ENCODE results near the gene CATSPERE. TPM values are rescaled to one million over a fixed set of nuclear protein-coding genes. Genes with fewer than 3 reads are reported as not detected.

CATSPERE gene
- total and polyA plus RNA-seq, 10 of the 15 experiments (the other 5 are each of a cell fraction or from before 2014, with no cell fraction given) = 0.04 to 0.24 (median 0.17) TPM; not detected in 3

DNA sequence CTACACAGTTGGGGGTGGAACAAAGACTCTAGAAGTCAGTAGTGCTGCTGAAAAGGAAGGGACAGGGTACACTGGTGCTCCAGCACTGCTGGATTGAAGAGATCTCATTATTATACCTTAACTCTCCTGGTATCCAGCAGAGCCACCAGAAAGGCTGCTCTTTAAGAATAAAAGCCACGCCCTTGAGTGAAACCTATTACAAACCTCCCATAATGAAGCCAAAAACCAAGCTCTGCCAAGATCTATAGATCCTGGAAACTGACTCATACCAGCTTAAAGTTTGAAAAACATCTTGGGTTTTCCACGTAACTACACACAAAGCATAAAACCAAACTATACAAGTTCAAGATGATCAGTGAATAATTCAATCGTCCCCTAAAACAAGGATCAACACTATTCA lies 47.3 kb upstream of the CATSPERE start (continued):
- TF ChIP-seq ZBTB11 (CRISPR knock-in tag; IDR thresholded peaks at IDR 0.05) (no peak), RB1 (IDR thresholded peaks at IDR 0.05; ENCODE audit: borderline replicate concordance) (no peak), ZSCAN29 (IDR thresholded peaks at IDR 0.05) (no peak)

DNA sequence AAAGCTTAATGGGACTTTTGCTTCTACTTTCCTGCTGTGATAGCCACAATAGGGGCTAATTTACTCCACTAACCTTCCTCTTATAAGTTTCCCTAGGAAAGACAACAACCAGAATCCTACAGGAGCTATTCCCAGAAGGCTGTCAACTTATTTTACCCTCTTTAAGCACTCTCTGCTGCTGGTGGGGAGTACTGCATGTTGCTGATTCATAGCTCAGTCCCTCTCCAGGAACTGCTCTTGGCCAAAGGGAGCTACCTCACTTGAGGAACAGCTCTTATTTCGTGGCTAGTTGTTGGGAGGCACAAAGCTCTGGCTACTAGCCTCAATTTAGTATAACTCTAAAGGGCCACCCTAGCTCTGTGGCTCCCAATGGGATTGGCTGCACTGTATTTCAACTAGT lies 46.5 kb upstream of the CATSPERE start:
- SMC1A ChIA-PET (ENCODE audit: uncharacterized antibody, unreplicated experiment) = interaction anchor here (0.6 to 2.0 kb wide), 11 partner anchors 9 to 1903 kb away, joined by 3 to 6 read pairs (median 5); no protein-coding TSS in a partner anchor
- POLR2A ChIA-PET = interaction anchor here (0.6 kb wide), 1 partner anchor 45 kb away, joined by 3 read pairs; no protein-coding TSS in a partner anchor
- TF ChIP-seq MYC (IDR thresholded peaks at IDR 0.05; ENCODE audit: insufficient read depth, insufficient read length, insufficient replicate concordance, low read length, severe bottlenecking) (no peak), MEF2A (IDR thresholded peaks at IDR 0.05; ENCODE audit: insufficient read depth, low read depth, low read length) (no peak), BMI1 (IDR thresholded peaks at IDR 0.05; ENCODE audit: borderline replicate concordance) (no peak), NR2F1 (conservative IDR thresholded peaks at IDR 0.05) (no peak), RFX5 (IDR thresholded peaks at IDR 0.05; ENCODE audit: low read depth, low read length) (no peak), POLR2AphosphoS5 (IDR thresholded peaks at IDR 0.05; ENCODE audit: low read length) (no peak), EED (IDR thresholded peaks at IDR 0.05; ENCODE audit: low read depth) (no peak), JUNB (IDR thresholded peaks at IDR 0.05) (no peak), ATF3 (IDR thresholded peaks at IDR 0.05; ENCODE audit: borderline replicate concordance, extremely low read depth, low read depth, low read length) (no peak), RBBP5 (conservative IDR thresholded peaks at IDR 0.05) (no peak), CTCF (IDR thresholded peaks at IDR 0.05 in 2 of 3, conservative IDR thresholded peaks at IDR 0.05 in 1 of 3; ENCODE audit: control insufficient read depth in 2 of 3, extremely low read depth in 1 of 3, insufficient read depth in 1 of 3, low read depth in 3 of 3, low read length in 3 of 3) (no peak), FOS (IDR thresholded peaks at IDR 0.05; ENCODE audit: borderline replicate concordance, extremely low read depth, insufficient read length) (no peak), ZNF207 (IDR thresholded peaks at IDR 0.05; ENCODE audit: borderline replicate concordance) (no peak)
- TF ChIP-seq, protein P1, sequence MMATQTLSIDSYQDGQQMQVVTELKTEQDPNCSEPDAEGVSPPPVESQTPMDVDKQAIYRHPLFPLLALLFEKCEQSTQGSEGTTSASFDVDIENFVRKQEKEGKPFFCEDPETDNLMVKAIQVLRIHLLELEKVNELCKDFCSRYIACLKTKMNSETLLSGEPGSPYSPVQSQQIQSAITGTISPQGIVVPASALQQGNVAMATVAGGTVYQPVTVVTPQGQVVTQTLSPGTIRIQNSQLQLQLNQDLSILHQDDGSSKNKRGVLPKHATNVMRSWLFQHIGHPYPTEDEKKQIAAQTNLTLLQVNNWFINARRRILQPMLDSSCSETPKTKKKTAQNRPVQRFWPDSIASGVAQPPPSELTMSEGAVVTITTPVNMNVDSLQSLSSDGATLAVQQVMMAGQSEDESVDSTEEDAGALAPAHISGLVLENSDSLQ (IDR thresholded peaks at IDR 0.05) = no peak

More for the DNA sequence above, 46.5 kb upstream of the CATSPERE start:
- H3K27me3 ChIP-seq (replicated peaks in 1 of 2; ENCODE audit: control insufficient read depth in 2 of 2, insufficient read depth in 2 of 2, low read length in 1 of 2) = no peaks in the 10 kb centered on the region
- no peak overlapping the region for H3K9ac ChIP-seq (ENCODE audit: control insufficient read depth, insufficient read depth, low read length)
- BruUV-seq (replicated peaks) = no TSS peak
- intact Hi-C loops (cut with micrococcal nuclease; ENCODE audit: unreplicated experiment) = no loop called here
- peaks cover 9 to 25% of the 10 kb centered on the region in 2 experiments for H3K36me3 ChIP-seq (ENCODE audit: control insufficient read depth in 2 of 2, insufficient read depth in 2 of 2, low read length in 1 of 2)
- H3K4me3 ChIP-seq = no peak overlapping the region
- H3K4me2 ChIP-seq (ENCODE audit: control insufficient read depth, insufficient read depth) = no peak overlapping the region
- H3K4me1 ChIP-seq (ENCODE audit: control insufficient read depth, insufficient read depth, low read length) = peaks cover 6% of the 10 kb centered on the region; the same call in 1 of the 2 replicates
- ATAC-seq = no peak
- H3K9me3 ChIP-seq (replicated peaks; ENCODE audit: control insufficient read depth, insufficient read depth, low read length) = no peaks in the 10 kb centered on the region
- no peak overlapping the region for H3K27ac ChIP-seq (ENCODE audit: control insufficient read depth, insufficient read depth)
- DNase-seq (ENCODE audit: low read depth, low spot score) = no peak
- H3K79me2 ChIP-seq (ENCODE audit: control insufficient read depth, insufficient read depth, low read length) = no peaks in the 10 kb centered on the region
- no peak overlapping the region for H2AFZ ChIP-seq (ENCODE audit: control insufficient read depth, low read depth, low read length)
- in situ Hi-C loops (cut with MboI) = no loop called here
- H4K20me1 ChIP-seq (ENCODE audit: control insufficient read depth, insufficient read depth) = no peaks in the 10 kb centered on the region
- ChIA-PET RAD21 (ENCODE audit: unreplicated experiment) (no interaction called here), CTCF (interaction anchor here (0.7 to 1.4 kb wide), 7 partner anchors 9 to 405 kb away, joined by 3 to 4 read pairs (median 4); no protein-coding TSS in a partner anchor)
- WGBS (ENCODE audit: insufficient coverage, insufficient replicate concordance, low lambda C conversion rate, missing lambda C conversion rate) = 92% methylated on average over 1 of the region's 1 CpG
- FAIRE-seq = no peak

Data from GM12878 (cell line).